ENCODE results near the gene PIK3R2. TPM values are rescaled to one million over a fixed set of nuclear protein-coding genes. Genes with fewer than 3 reads are reported as not detected.
"Not testable (repeated sequence)": the region's sequence is repeated elsewhere in the genome, so short reads cannot be mapped to it uniquely, and the experiment has no call there.

The PIK3R2 gene
- total RNA-seq (2014; rRNA removed; shearing (Covaris generic)) (29.2 and 48.9 TPM in 2 replicates), polyA plus RNA-seq (2016; fragmentation: Nextera tagmentation; extraction: Ambion mirVana) (1.5 and 1.6 TPM in 2 replicates)

DNA sequence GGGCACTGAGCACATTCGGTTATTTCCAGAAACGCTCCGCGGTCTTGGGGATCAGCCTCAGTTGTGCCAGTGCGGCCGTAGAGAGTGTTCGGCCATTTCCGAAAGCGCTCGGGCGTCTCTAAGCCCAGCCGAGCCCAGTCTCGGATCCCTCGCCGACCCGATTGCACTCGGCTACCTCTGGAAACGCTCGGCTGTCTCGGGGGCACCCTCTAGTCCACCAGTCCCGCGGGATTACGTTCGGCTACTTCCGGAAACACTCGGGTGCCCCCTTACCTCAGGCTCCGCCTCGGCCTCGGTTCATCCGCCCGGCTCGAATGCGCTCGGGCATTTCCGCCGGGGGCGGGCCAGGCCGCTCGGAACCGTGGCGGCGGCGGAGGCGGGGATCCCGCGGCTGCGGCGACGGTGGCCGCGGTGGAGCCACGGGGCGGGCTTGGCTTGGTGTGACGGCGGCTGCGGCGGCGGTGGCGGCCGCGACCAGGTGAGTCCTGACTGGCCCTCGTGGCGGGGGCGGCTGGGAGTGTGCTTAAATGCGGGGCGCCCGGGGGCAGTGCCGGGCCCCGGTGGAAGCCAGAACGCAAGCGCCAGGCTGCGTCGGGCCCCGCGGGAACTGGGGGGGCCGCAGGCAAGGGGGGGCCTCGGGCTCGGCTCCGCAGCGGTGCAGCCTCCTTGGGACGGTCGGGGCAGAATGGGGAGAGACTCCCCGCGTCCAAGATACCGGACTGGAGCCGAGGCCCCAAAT lies at the start of gene PIK3R2:
TSS of gene PIK3R2 (plus strand) at position 347 of the 739 bp plus-strand sequence. CDS start 2,717 bp downstream, outside the sequence.
- Histone ChIP-seq H3K79me2 (ENCODE audit: insufficient read depth) (peaks cover 24% of the 10 kb centered on the region), H3K4me2 (ENCODE audit: unreplicated experiment) (peak within 1 kb of the TSS; percentile 92), H2AFZ (peak within 1 kb of the TSS; percentile 79), H3K9me3 (ENCODE audit: low read depth) (no peaks in the 10 kb centered on the region), H3K36me3 (ENCODE audit: low read depth) (no peaks in the 10 kb centered on the region), H4K20me1 (ENCODE audit: insufficient read depth) (no peaks in the 10 kb centered on the region), H3K27ac (peak within 1 kb of the TSS; percentile 82), H3F3A (ENCODE audit: insufficient read depth) (peaks cover 14% of the 10 kb centered on the region), H3K4me3 (peak within 1 kb of the TSS; percentile 84), H3K9ac (peak within 1 kb of the TSS; percentile 87), H3K4me1 (ENCODE audit: insufficient read depth) (peaks cover 10% of the 10 kb centered on the region), H3K27me3 (replicated peaks; ENCODE audit: insufficient read depth) (no peaks in the 10 kb centered on the region), H3K9me2 (ENCODE audit: insufficient read depth) (no peaks in the 10 kb centered on the region)
- no peak for TF ChIP-seq EZH2phosphoT487 (IDR thresholded peaks at IDR 0.05; ENCODE audit: insufficient read depth, low read depth)
- WGBS, 2 experiments (ENCODE audit: low coverage in 1 of 2, low lambda C conversion rate in 2 of 2, missing lambda C conversion rate in 2 of 2), result 0 to 1% methylated on average over 63 to 85 of the region's 86 CpGs
- peak; percentile 99 for DNase-seq
- in situ Hi-C loops (cut with MboI), result no loop called here

DNA sequence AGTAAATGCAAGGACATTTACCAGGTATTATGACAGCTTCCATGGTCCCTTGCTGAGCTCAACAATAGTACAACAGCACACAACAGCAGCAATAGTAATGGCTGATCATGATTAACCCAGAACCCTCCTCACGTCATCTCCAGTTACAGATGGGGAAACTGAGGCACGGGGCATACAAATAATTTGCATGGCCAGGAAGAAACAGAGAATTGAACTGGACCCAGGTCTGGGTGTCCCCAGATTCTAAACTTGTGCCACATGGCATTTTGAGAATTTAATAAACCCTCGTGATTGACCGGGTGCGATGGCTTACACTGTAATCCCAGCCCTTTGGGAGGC lies 48.2 kb upstream of the PIK3R2 start:
- H3K79me2 ChIP-seq (ENCODE audit: insufficient read depth), result no peaks in the 10 kb centered on the region
- H3F3A ChIP-seq (ENCODE audit: insufficient read depth), result no peaks in the 10 kb centered on the region
- peaks cover 5% of the 10 kb centered on the region for H3K4me1 ChIP-seq (ENCODE audit: insufficient read depth)
- TF ChIP-seq EZH2 (IDR thresholded peaks at IDR 0.05; ENCODE audit: insufficient read depth, poor library complexity, severe bottlenecking) (no peak), EZH2phosphoT487 (IDR thresholded peaks at IDR 0.05; ENCODE audit: insufficient read depth, low read depth) (no peak)
- no peak for DNase-seq
- no peaks in the 10 kb centered on the region for H3K9me3 ChIP-seq (ENCODE audit: low read depth)
- H3K9me2 ChIP-seq (ENCODE audit: insufficient read depth), result no peaks in the 10 kb centered on the region
- 57 to 61% methylated on average over 5 of the region's 5 CpGs for WGBS, 2 experiments (ENCODE audit: low coverage in 1 of 2, low lambda C conversion rate in 2 of 2, missing lambda C conversion rate in 2 of 2)
- peak overlapping the region; percentile 81 for H2AFZ ChIP-seq
- no peaks in the 10 kb centered on the region for H3K36me3 ChIP-seq (ENCODE audit: low read depth)
- peak overlapping the region; percentile 82 for H3K4me2 ChIP-seq (ENCODE audit: unreplicated experiment)
- H4K20me1 ChIP-seq (ENCODE audit: insufficient read depth), result no peaks in the 10 kb centered on the region
- in situ Hi-C loops (cut with MboI), result no loop called here
- H3K9ac ChIP-seq, result peak overlapping the region; percentile 68
- peak overlapping the region; percentile 75 for H3K27ac ChIP-seq
- no peaks in the 10 kb centered on the region for H3K27me3 ChIP-seq (replicated peaks; ENCODE audit: insufficient read depth)
- peak overlapping the region; percentile 66 for H3K4me3 ChIP-seq

DNA sequence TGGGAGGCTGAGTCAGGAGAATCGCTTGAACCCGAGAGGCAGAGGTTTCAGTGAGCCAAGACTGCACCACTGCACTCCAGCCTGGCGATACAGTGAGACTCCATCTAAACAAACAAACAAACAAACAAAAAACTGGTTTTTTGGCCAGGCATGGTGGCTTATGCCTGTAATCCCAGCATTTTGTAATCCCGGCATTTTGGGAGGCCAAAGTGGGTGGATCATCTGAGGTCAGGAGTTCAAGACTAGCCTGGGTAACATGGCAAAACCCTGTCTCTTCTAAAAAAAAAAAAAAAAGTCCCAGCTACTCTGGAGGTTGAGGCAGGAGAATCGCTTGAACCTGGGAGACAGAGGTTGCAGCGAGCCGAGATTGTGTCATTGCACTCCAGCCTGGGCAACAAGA lies 47.7 kb upstream of the PIK3R2 start:
- DNase-seq; H3K4me2 ChIP-seq (ENCODE audit: unreplicated experiment); H3K4me3 ChIP-seq; H3K4me1 ChIP-seq (ENCODE audit: insufficient read depth); H2AFZ ChIP-seq; H3K79me2 ChIP-seq (ENCODE audit: insufficient read depth); H3K27me3 ChIP-seq (replicated peaks; ENCODE audit: insufficient read depth); H3K9ac ChIP-seq; H3K9me2 ChIP-seq (ENCODE audit: insufficient read depth); H3K9me3 ChIP-seq (ENCODE audit: low read depth); H4K20me1 ChIP-seq (ENCODE audit: insufficient read depth); in situ Hi-C loops (cut with MboI); H3K36me3 ChIP-seq (ENCODE audit: low read depth); H3F3A ChIP-seq (ENCODE audit: insufficient read depth); H3K27ac ChIP-seq: not testable (repeated sequence)
- 75 to 77% methylated on average over 7 of the region's 7 CpGs for WGBS, 2 experiments (ENCODE audit: low coverage in 1 of 2, low lambda C conversion rate in 2 of 2, missing lambda C conversion rate in 2 of 2)

DNA sequence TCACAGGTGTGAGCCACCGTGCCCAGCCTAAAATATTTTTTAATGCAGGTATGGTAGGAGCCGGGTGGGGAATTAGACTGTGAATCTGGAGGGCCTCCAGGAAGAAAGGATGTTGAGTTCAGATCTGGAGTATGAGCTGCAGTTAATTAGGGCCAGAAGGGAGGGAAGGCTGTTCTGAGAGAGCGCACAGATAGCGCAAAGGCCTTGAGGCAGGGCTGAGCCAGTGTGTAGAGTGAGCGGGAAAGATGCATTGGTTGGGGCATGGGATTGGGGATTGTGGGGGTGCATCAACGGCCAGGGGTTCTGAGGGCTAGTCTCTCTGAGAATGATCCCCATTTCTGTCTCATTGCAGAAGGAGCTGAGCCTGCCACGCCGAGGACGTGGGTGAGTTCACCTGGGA lies 45.7 kb upstream of the PIK3R2 start:
- H3K27me3 ChIP-seq (replicated peaks; ENCODE audit: insufficient read depth), result no peaks in the 10 kb centered on the region
- no peaks in the 10 kb centered on the region for H3K79me2 ChIP-seq (ENCODE audit: insufficient read depth)
- no peak overlapping the region for H3K4me3 ChIP-seq
- no peaks in the 10 kb centered on the region for H4K20me1 ChIP-seq (ENCODE audit: insufficient read depth)
- no peaks in the 10 kb centered on the region for H3K9me2 ChIP-seq (ENCODE audit: insufficient read depth)
- H3K36me3 ChIP-seq (ENCODE audit: low read depth), result no peaks in the 10 kb centered on the region
- in situ Hi-C loops (cut with MboI), result no loop called here
- peaks cover 8% of the 10 kb centered on the region for H3K4me1 ChIP-seq (ENCODE audit: insufficient read depth)
- H2AFZ ChIP-seq, result no peak overlapping the region
- H3K9ac ChIP-seq, result no peak overlapping the region
- H3K9me3 ChIP-seq (ENCODE audit: low read depth), result no peaks in the 10 kb centered on the region
- no peak for DNase-seq
- H3F3A ChIP-seq (ENCODE audit: insufficient read depth), result no peaks in the 10 kb centered on the region
- TF ChIP-seq EZH2 (IDR thresholded peaks at IDR 0.05; ENCODE audit: insufficient read depth, poor library complexity, severe bottlenecking) (no peak), EZH2phosphoT487 (IDR thresholded peaks at IDR 0.05; ENCODE audit: insufficient read depth, low read depth) (no peak)
- H3K27ac ChIP-seq, result no peak overlapping the region
- 83 to 90% methylated on average over 9 of the region's 9 CpGs for WGBS, 2 experiments (ENCODE audit: low coverage in 1 of 2, low lambda C conversion rate in 2 of 2, missing lambda C conversion rate in 2 of 2)
- no peak overlapping the region for H3K4me2 ChIP-seq (ENCODE audit: unreplicated experiment)
